Ascending aorta (tissue), 2 donors: ENCODE data around the gene KANTR. TPM values are rescaled to one million over a fixed set of nuclear protein-coding genes. Genes with fewer than 3 reads are reported as not detected.

ENCODE experiments used
- DNase-seq, 2 donors: peaks; one replicate each; pipeline ENCODE4 v3.0.0-alpha.2; 2019; ENCODE audit warnings: low spot score in 2 of 2
- H3K27ac ChIP-seq, 2 donors: fragments of 200-600 bp; sonication (generic); one replicate each; pipeline ENCODE4 v1.5.1; 2016 to 2017; ENCODE audit warnings: mild to moderate bottlenecking in 1 of 2
- H3K27me3 ChIP-seq: fragments of 200-600 bp; sonication (generic); one replicate; pipeline ENCODE4 v1.5.1; 2017
- H3K36me3 ChIP-seq, 2 donors: fragments of 200-600 bp; sonication (generic); one replicate each; pipeline ENCODE4 v1.5.1; 2016
- H3K4me1 ChIP-seq, 2 donors: fragments of 200-600 bp; sonication (generic); one replicate each; pipeline ENCODE4 v1.5.1; 2016 to 2017; ENCODE audit warnings: mild to moderate bottlenecking in 1 of 2
- H3K4me3 ChIP-seq, 2 donors: fragments of 200-600 bp; sonication (generic); one replicate each; pipeline ENCODE4 v1.5.1; 2016 to 2017; ENCODE audit warnings: mild to moderate bottlenecking in 1 of 2
- H3K9me3 ChIP-seq, 2 donors: fragments of 200-600 bp; sonication (generic); one replicate each; pipeline ENCODE4 v1.5.1; 2016
- CTCF ChIP-seq, 3 experiments: fragments of 200-600 bp in 2 of 3; fragments of 450-650 bp in 1 of 3; sonication (generic) in 2 of 3; IDR thresholded peaks; one replicate each; pipeline ENCODE4 v1.5.1; 2016 to 2019; ENCODE audit warnings: antibody characterized with exemption in 3 of 3, mild to moderate bottlenecking in 1 of 3, moderate library complexity in 1 of 3
- intact Hi-C: fragments of 100-400 bp; cut with DNase I; formaldehyde crosslinking; loops from one replicate; pipeline ENCODE4 v1.15.1; 2023
- total RNA-seq: library from RNA; depleted of rRNA; stranded (reverse); fragments of >200 nt; gene quantifications from one replicate; pipeline ENCODE4 v1.1.0, GENCODE V29; 2016

KANTR gene
- total RNA-seq, 1 donor from 2014 or later, result 5.0 TPM

GRCh38 chrX:53082773-53083616 is 10.9 kb upstream of the KANTR start:
- H3K36me3 ChIP-seq, result peaks cover 4 to 25% of the 10 kb centered on the region in 2 donors
- peak overlapping the region; percentile 96 for H3K27ac ChIP-seq
- no peak for TF ChIP-seq CTCF (IDR thresholded peaks at IDR 0.05)
- intact Hi-C loops, result loop anchor here (10.0 kb wide), 1 partner anchor 602 kb away; the partner anchor contains the start of gene HUWE1
- peak in 1 of 2 donors; percentile 28 for DNase-seq
- no peaks in the 10 kb centered on the region for H3K9me3 ChIP-seq
- peak overlapping the region; percentile 74 to 97 for H3K4me3 ChIP-seq
- peaks cover 0 to 2% of the 10 kb centered on the region in 2 donors for H3K4me1 ChIP-seq
- H3K27me3 ChIP-seq, result no peaks in the 10 kb centered on the region

GRCh38 chrX:53084043-53084570 is 9.8 kb upstream of the KANTR start:
- H3K36me3 ChIP-seq, result peaks cover 4 to 25% of the 10 kb centered on the region in 2 donors
- intact Hi-C loops, result loop anchor here (10.0 kb wide), 1 partner anchor 601 kb away; the partner anchor contains the start of gene HUWE1
- peaks cover 0 to 2% of the 10 kb centered on the region in 2 donors for H3K4me1 ChIP-seq
- peak in 1 of 2 donors; percentile 53 for DNase-seq
- H3K4me3 ChIP-seq, result peak overlapping the region; percentile 74 to 97
- H3K27ac ChIP-seq, result peak overlapping the region; percentile 33 to 96
- TF ChIP-seq CTCF (IDR thresholded peaks at IDR 0.05), result no peak
- no peaks in the 10 kb centered on the region for H3K9me3 ChIP-seq
- H3K27me3 ChIP-seq, result no peaks in the 10 kb centered on the region

GRCh38 chrX:53084863-53085262 is 9.1 kb upstream of the KANTR start:
- Histone ChIP-seq H3K27ac (peak overlapping the region; percentile 33 to 96), H3K4me1 (peaks cover 0 to 2% of the 10 kb centered on the region in 2 donors), H3K4me3 (peak overlapping the region in 1 of 2 donors; percentile 97), H3K9me3 (no peaks in the 10 kb centered on the region), H3K36me3 (peaks cover 4 to 25% of the 10 kb centered on the region in 2 donors), H3K27me3 (no peaks in the 10 kb centered on the region)
- no peak for TF ChIP-seq CTCF (IDR thresholded peaks at IDR 0.05)
- peak in 1 of 2 donors; percentile 56 for DNase-seq
- intact Hi-C loops, result loop anchor here (5.0 to 10.0 kb wide), 2 partner anchors 600 to 1722 kb away; partner anchors contain the start of genes HUWE1 and MAGED2

GRCh38 chrX:53085661-53086229 is 8.2 kb upstream of the KANTR start:
- Histone ChIP-seq H3K9me3 (no peaks in the 10 kb centered on the region), H3K27me3 (no peaks in the 10 kb centered on the region), H3K4me1 (peaks cover 0 to 2% of the 10 kb centered on the region in 2 donors), H3K36me3 (peaks cover 4 to 25% of the 10 kb centered on the region in 2 donors), H3K27ac (peak overlapping the region in 1 of 2 donors; percentile 96), H3K4me3 (peak overlapping the region in 1 of 2 donors; percentile 34)
- TF ChIP-seq CTCF (IDR thresholded peaks at IDR 0.05), result no peak
- intact Hi-C loops, result loop anchor here (5.0 to 10.0 kb wide), 2 partner anchors 599 to 1722 kb away; partner anchors contain the start of genes HUWE1 and MAGED2
- peak in 1 of 2 donors; percentile 34 for DNase-seq

GRCh38 chrX:53086464-53086863 is 7.5 kb upstream of the KANTR start:
- H3K27me3 ChIP-seq, result no peaks in the 10 kb centered on the region
- peak in 1 of 2 donors; percentile 70 for DNase-seq
- H3K27ac ChIP-seq, result peak overlapping the region in 1 of 2 donors; percentile 96
- H3K9me3 ChIP-seq, result no peaks in the 10 kb centered on the region
- peaks cover 0 to 2% of the 10 kb centered on the region in 2 donors for H3K4me1 ChIP-seq
- H3K4me3 ChIP-seq, result peak overlapping the region in 1 of 2 donors; percentile 34
- intact Hi-C loops, result loop anchor here (5.0 to 10.0 kb wide), 2 partner anchors 598 to 1721 kb away; partner anchors contain the start of genes HUWE1 and MAGED2
- TF ChIP-seq CTCF (IDR thresholded peaks at IDR 0.05), result no peak
- H3K36me3 ChIP-seq, result peaks cover 4 to 25% of the 10 kb centered on the region in 2 donors
